ENCODE results near the gene RNGTT. TPM values are rescaled to one million over a fixed set of nuclear protein-coding genes. Genes with fewer than 3 reads are reported as not detected.

RNGTT gene
- polyA plus RNA-seq, 1 donor (not counting 4 experiments of a cell fraction or from before 2014, with no cell fraction given) = 9.7 TPM

GRCh38 chr6:88864359-88865054 lies 98.9 kb downstream of the RNGTT start:
- H3K79me2 ChIP-seq (ENCODE audit: control insufficient read depth, insufficient read depth, low read length) = no peaks in the 10 kb centered on the region
- H3K4me3 ChIP-seq (ENCODE audit: control insufficient read depth in 2 of 3, extremely low read depth in 1 of 3, insufficient read depth in 2 of 3, low read depth in 1 of 3, low read length in 3 of 3) = no peak overlapping the region
- TF ChIP-seq CTCF (optimal IDR thresholded peaks at IDR 0.05 in 1 of 3, IDR thresholded peaks at IDR 0.05 in 1 of 3, conservative IDR thresholded peaks at IDR 0.05 in 1 of 3; ENCODE audit: extremely low read depth in 1 of 3, insufficient read depth in 2 of 3, low read length in 3 of 3) = no peak
- no peak for TF ChIP-seq EZH2 (IDR thresholded peaks at IDR 0.05; ENCODE audit: low read length)
- dilution Hi-C loops (cut with MboI; ENCODE audit: extremely low pct_ligation_motif_present, low sequenced_read_pairs) = no loop called here
- no peak overlapping the region for H3K4me2 ChIP-seq (ENCODE audit: control insufficient read depth, extremely low read depth, insufficient read depth, low read depth, low read length)
- no peak overlapping the region for H2AFZ ChIP-seq (ENCODE audit: control insufficient read depth, low read length)
- DNase-seq (ENCODE audit: low read depth, low spot score) (no peak), FAIRE-seq (peak; percentile 26)
- no peaks in the 10 kb centered on the region for H4K20me1 ChIP-seq (ENCODE audit: control insufficient read depth, extremely low read depth, insufficient read depth, low read length)
- H3K9ac ChIP-seq (ENCODE audit: control insufficient read depth, extremely low read depth, insufficient read depth, low read length) = no peak overlapping the region
- no peak overlapping the region for H3K27ac ChIP-seq (ENCODE audit: control insufficient read depth, insufficient read depth, low read length)
- peaks cover 14% of the 10 kb centered on the region for H3K4me1 ChIP-seq (ENCODE audit: control insufficient read depth, extremely low read depth, insufficient read depth, low read length)
- H3K9me3 ChIP-seq (ENCODE audit: control insufficient read depth, low read depth, low read length) = no peaks in the 10 kb centered on the region
- no peaks in the 10 kb centered on the region for H3K9me1 ChIP-seq (ENCODE audit: control insufficient read depth, extremely low read depth, insufficient read depth, low read length)
- H3K27me3 ChIP-seq (ENCODE audit: control insufficient read depth, extremely low read depth, insufficient read depth, low read length) = no peaks in the 10 kb centered on the region
- H3K36me3 ChIP-seq (ENCODE audit: control insufficient read depth in 2 of 2, extremely low read depth in 1 of 2, insufficient read depth in 2 of 2, low read length in 2 of 2) = no peaks in the 10 kb centered on the region

GRCh38 chr6:88860310-88860709 lies 103.1 kb downstream of the RNGTT start:
- no peak overlapping the region for H3K4me3 ChIP-seq (ENCODE audit: control insufficient read depth in 2 of 3, extremely low read depth in 1 of 3, insufficient read depth in 2 of 3, low read depth in 1 of 3, low read length in 3 of 3)
- no peaks in the 10 kb centered on the region for H3K36me3 ChIP-seq (ENCODE audit: control insufficient read depth in 2 of 2, extremely low read depth in 1 of 2, insufficient read depth in 2 of 2, low read length in 2 of 2)
- DNase-seq (ENCODE audit: low read depth, low spot score) = no peak
- TF ChIP-seq CTCF (optimal IDR thresholded peaks at IDR 0.05 in 1 of 3, IDR thresholded peaks at IDR 0.05 in 1 of 3, conservative IDR thresholded peaks at IDR 0.05 in 1 of 3; ENCODE audit: extremely low read depth in 1 of 3, insufficient read depth in 2 of 3, low read length in 3 of 3) (no peak), EZH2 (IDR thresholded peaks at IDR 0.05; ENCODE audit: low read length) (no peak)
- no peak overlapping the region for H3K4me2 ChIP-seq (ENCODE audit: control insufficient read depth, extremely low read depth, insufficient read depth, low read depth, low read length)
- no peaks in the 10 kb centered on the region for H3K9me3 ChIP-seq (ENCODE audit: control insufficient read depth, low read depth, low read length)
- H3K9ac ChIP-seq (ENCODE audit: control insufficient read depth, extremely low read depth, insufficient read depth, low read length) = no peak overlapping the region
- H3K9me1 ChIP-seq (ENCODE audit: control insufficient read depth, extremely low read depth, insufficient read depth, low read length) = no peaks in the 10 kb centered on the region
- H3K27ac ChIP-seq (ENCODE audit: control insufficient read depth, insufficient read depth, low read length) = no peak overlapping the region
- H3K79me2 ChIP-seq (ENCODE audit: control insufficient read depth, insufficient read depth, low read length) = no peaks in the 10 kb centered on the region
- no peaks in the 10 kb centered on the region for H3K4me1 ChIP-seq (ENCODE audit: control insufficient read depth, extremely low read depth, insufficient read depth, low read length)
- no peaks in the 10 kb centered on the region for H3K27me3 ChIP-seq (ENCODE audit: control insufficient read depth, extremely low read depth, insufficient read depth, low read length)
- H2AFZ ChIP-seq (ENCODE audit: control insufficient read depth, low read length) = no peak overlapping the region
- FAIRE-seq = no peak
- no peaks in the 10 kb centered on the region for H4K20me1 ChIP-seq (ENCODE audit: control insufficient read depth, extremely low read depth, insufficient read depth, low read length)
- dilution Hi-C loops (cut with MboI; ENCODE audit: extremely low pct_ligation_motif_present, low sequenced_read_pairs) = no loop called here
